Measurements from ENCODE around the gene BAD. TPM values are rescaled to one million over a fixed set of nuclear protein-coding genes. Genes with fewer than 3 reads are reported as not detected.
"Not testable (repeated sequence)": the region's sequence is repeated elsewhere in the genome, so short reads cannot be mapped to it uniquely, and the experiment has no call there.

BAD gene
- 25.9 and 32.0 TPM in 2 replicates for total RNA-seq (2014; rRNA removed; shearing (Covaris generic))

DNA sequence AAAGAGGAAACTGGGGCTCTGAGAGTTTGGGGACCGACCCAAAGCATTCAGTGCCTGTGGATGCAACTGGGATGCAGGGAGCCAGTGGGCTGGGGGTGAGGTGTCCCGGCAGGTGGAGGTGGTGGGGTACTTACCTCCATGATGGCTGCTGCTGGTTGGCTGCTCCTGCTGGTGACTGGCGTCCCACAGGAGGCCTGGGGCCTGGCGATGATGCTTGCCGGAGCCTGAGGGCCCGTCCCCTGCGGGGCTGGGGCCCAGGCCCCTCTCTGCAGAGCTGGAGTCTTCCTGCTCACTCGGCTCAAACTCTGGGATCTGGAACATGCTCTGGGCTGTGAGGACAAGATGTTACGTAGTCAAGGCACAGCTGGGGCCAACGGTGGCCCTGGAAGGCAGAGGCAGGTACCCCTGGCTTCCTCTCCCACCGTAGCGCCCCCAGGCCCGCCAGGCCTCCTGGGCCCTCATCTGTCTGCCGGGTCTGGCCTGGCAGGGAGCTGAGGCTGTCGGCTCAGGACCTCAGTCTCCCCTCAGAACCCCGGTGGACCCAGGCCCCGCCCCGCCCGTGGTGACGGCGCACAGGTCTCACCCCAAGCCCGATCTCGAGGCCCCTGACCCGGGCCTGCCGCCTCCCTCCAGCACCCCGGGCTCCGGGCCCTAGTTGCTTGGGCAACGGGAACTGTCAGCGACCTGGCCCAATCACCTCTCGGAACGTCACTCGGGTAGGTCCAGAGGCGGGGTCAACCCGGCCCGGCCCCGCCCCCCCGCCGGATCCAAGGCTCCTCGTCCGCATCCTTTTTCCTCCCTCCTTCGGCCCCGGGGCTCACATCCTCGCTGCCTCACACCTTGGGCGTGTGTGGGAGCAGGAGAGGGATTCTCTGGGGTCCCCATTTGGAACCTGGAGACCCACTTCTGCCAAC lies at the start of gene BAD:
BAD (minus strand) TSS at position 618 of the 914 bp plus-strand sequence; CDS start at position 321, 297 bp downstream.
- Histone ChIP-seq H3K27me3 (no peaks in the 10 kb centered on the region), H3K4me3 (peak within 1 kb of the TSS; percentile 88), H3K27ac (peak within 1 kb of the TSS; percentile 32; the same call in 1 of the 2 replicates), H3K36me3 (no peaks in the 10 kb centered on the region), H3K4me1 (no peaks in the 10 kb centered on the region), H3K9me3 (replicated peaks) (no peaks in the 10 kb centered on the region)
- peak; percentile 93 to 95 for DNase-seq

DNA sequence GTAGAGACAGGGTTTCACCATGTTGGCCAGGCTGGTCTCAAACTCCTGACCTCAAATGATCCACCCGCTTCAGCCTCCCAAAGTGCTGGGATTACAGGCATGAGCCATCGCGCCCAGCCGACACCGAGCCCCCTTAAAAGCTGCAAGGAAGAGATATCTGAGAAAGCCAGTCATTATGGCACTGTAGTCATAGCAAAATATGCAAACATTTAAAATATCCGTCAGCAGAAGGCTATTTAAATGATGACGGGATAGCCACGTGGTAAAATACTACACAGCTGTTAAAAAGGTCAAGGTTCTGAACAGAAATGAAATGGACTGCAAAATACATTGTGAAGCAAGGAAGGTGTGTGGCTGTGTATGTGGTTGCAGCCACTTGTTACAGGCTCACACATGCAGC lies 49.1 kb upstream of the BAD start:
- no peaks in the 10 kb centered on the region for H3K9me3 ChIP-seq (replicated peaks)
- H3K27me3 ChIP-seq: no peaks in the 10 kb centered on the region
- DNase-seq: no peak
- H3K36me3 ChIP-seq: no peaks in the 10 kb centered on the region
- H3K4me1 ChIP-seq: peaks cover 10% of the 10 kb centered on the region
- no peak overlapping the region for H3K27ac ChIP-seq
- no peak overlapping the region for H3K4me3 ChIP-seq

DNA sequence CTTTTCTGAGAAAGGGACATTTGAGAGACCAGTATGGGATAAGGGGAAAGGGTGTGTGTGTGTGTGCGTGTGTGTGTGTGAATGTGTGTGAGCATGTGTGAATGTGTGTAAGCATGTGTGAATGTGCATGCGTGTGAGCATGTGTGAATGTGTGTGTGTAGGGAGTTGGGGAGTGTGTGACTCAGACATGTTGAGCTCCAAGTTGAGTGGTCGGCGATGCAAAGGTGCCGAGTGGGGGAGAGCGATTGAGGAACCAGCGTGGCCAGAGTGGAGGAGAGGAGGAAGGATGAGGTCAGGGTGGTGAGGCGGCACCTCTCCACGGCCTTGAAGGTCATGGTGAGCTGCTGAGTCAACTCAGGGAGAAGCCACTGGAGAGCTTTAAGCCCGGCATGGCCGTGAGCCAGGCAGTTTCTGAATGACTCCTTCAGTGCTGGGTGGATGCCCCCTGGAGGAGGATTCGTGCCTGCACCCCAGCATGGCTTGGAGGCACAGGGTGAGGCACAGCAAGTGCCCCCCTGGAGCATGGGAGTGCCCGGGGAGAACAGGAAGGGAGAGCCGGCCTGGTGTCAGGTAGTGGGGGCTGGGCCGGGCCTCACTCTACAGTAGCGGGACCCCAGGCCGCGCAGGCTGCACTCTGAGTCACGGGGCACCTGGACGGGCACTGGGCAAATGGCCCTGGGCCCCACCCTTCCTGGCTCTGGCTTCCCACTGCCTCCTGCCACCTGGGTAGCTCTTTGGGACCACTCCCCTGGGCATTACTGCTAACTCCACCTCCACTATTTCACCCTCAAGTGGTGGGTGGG lies 47.3 kb upstream of the BAD start:
- Histone ChIP-seq H3K36me3 (no peaks in the 10 kb centered on the region), H3K4me1 (peaks cover 10% of the 10 kb centered on the region), H3K27ac (no peak overlapping the region), H3K27me3 (no peaks in the 10 kb centered on the region), H3K9me3 (replicated peaks) (no peaks in the 10 kb centered on the region), H3K4me3 (no peak overlapping the region)
- DNase-seq: peak; percentile 84 to 86

DNA sequence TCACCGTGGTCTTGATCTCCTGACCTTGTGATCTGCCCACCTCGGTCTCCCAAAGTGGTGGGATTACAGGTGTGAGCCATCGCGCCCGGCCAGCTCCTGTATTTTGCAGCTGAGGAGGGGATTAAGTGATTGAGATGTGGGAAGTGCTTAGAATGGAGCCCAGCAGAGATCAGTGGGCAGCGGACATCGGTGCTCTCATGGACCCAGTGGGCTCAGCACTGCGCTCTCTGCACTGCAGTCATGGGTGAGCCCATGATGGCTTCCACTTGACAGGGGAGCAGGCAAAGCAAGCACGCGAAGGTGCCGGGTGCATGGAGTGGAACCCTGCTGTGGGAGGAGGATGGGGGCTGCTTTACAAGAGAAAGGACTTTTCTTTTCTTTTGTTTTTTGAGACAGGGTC lies 46.4 kb upstream of the BAD start:
- H3K9me3 ChIP-seq (replicated peaks): no peaks in the 10 kb centered on the region
- H3K36me3 ChIP-seq: no peaks in the 10 kb centered on the region
- no peak for DNase-seq
- H3K27ac ChIP-seq: no peak overlapping the region
- H3K27me3 ChIP-seq: no peaks in the 10 kb centered on the region
- H3K4me3 ChIP-seq: no peak overlapping the region
- peaks cover 10% of the 10 kb centered on the region for H3K4me1 ChIP-seq

DNA sequence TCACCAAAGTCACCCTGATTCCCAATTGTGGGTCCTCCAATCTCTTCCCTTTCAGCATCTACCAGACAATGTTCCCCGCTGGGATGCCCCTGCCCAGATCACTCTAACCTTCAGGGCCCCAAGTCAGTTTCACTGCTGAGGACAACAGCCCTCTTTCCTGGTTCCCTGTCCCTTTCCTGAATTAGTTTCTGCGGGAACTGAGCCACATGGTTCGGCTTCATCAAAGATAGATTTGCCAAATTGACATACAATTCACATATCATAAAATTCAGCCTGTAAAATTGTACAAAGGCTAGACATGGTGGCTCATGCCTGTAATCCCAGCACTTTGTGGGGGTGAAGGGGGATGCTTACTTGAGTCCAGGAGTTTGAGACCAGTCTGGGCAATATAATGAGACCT lies 43.5 kb upstream of the BAD start:
- no peak overlapping the region for H3K4me3 ChIP-seq
- no peak for DNase-seq
- no peaks in the 10 kb centered on the region for H3K27me3 ChIP-seq
- peaks cover 7% of the 10 kb centered on the region for H3K4me1 ChIP-seq
- no peak overlapping the region for H3K27ac ChIP-seq
- H3K36me3 ChIP-seq: no peaks in the 10 kb centered on the region
- H3K9me3 ChIP-seq (replicated peaks): no peaks in the 10 kb centered on the region

DNA sequence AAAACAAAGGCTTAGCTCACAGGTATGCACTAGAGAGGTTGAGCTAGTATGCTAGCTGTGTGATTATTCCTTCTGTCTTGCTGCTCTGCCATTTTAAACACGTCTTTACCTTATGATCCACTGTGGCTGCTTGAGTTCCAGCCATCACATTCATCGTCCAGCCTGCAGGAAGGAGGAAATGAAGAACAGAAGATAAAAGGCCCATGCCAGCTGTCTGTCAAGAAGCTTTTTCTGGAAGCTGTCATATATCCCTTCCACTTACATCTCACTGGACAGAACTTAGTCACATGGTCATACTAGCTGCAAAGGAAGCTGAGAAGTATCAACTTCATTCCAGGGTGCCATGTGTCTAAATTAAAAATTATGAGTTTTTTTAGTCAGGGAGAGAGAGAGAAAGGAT lies 42.9 kb upstream of the BAD start:
- Histone ChIP-seq H3K27ac (no peak overlapping the region), H3K4me1 (peaks cover 7% of the 10 kb centered on the region), H3K4me3 (no peak overlapping the region), H3K27me3 (no peaks in the 10 kb centered on the region), H3K9me3 (replicated peaks) (no peaks in the 10 kb centered on the region), H3K36me3 (no peaks in the 10 kb centered on the region)
- no peak for DNase-seq

DNA sequence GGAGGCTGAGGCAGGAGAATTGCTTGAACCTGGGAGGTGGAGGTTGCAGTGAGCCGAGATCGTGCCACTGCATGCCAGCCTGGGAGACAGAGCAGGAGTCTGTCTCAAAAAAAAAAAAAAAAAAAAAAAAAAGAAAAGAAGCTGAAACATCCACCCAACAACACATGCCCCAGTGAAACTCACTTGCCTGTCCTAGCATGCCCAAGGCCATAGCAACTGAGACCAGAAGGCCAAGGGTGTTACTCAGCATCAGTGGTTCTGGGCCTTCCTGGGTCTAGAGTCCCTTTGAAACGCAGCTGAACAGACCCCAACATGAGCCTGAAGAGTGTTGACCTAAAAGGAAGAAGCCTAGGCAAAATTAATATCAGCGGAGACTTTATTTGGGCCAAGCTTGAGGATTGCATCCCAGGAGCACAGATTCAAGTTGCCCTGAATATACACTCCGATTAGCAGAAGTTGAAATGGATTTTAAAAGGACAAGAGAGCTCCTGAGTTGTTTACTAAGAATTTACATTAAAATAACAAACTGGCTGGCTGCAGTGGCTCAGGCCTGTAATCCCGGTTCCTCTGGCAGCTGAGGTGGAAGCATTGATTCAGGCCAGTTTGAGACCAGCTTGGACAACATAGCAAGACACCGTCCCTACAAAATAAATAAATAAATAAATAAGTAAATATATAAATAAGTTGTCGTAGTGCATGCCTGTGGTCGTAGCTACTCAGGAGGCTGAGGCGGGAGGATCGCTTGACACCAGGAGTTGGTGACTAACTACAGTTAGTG lies 40.4 kb upstream of the BAD start:
- no peaks in the 10 kb centered on the region for H3K9me3 ChIP-seq (replicated peaks)
- no peaks in the 10 kb centered on the region for H3K4me1 ChIP-seq
- H3K36me3 ChIP-seq: no peaks in the 10 kb centered on the region
- no peak overlapping the region for H3K27ac ChIP-seq
- DNase-seq: no peak
- H3K27me3 ChIP-seq: no peaks in the 10 kb centered on the region
- no peak overlapping the region for H3K4me3 ChIP-seq

DNA sequence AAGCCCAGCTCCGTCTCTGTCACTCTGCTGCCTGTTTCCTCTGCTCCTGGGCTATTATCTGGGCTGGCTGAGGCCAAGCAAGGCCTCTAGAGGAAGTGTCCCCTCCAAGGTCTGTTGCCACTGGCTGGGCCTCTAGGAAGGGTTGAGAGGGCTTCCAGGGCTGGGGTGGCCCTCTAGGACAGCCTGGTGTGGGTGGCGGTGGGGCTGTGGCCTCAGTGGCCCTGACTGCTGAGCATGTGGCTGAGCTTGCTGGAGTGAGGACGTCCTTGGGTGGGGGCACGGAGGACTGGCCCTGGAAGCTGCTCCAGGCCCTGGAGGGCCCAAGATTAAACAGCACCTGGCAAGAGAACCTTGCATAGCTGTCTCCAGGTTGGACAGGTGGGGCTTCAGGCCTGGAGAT lies 39.5 kb upstream of the BAD start:
- not testable (repeated sequence) for DNase-seq; H3K36me3 ChIP-seq; H3K27ac ChIP-seq; H3K27me3 ChIP-seq; H3K9me3 ChIP-seq (replicated peaks); H3K4me1 ChIP-seq; H3K4me3 ChIP-seq

DNA sequence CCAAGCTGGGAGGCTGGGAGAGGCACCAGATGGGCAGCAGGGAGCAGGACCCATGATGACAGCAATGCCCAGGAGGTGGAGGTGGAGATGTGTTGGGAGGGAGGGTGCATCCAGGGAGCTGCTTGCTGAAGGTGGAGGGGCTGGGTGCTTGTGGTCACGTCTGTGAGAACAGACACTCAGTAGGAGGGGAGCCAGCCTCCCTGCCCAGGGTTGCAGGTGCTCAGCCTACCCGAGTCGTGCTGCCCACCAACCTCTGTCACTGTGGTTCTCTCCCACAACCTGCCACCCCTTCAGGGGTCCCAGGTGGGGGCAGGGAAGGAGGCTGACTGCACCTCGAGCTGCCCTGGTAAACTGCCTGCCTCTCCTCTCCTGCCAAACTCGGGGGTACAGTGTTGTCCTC lies 38.9 kb upstream of the BAD start:
- Histone ChIP-seq H3K4me1 (no peaks in the 10 kb centered on the region), H3K27me3 (no peaks in the 10 kb centered on the region), H3K27ac (no peak overlapping the region), H3K9me3 (replicated peaks) (no peaks in the 10 kb centered on the region), H3K36me3 (no peaks in the 10 kb centered on the region), H3K4me3 (no peak overlapping the region)
- no peak for DNase-seq

DNA sequence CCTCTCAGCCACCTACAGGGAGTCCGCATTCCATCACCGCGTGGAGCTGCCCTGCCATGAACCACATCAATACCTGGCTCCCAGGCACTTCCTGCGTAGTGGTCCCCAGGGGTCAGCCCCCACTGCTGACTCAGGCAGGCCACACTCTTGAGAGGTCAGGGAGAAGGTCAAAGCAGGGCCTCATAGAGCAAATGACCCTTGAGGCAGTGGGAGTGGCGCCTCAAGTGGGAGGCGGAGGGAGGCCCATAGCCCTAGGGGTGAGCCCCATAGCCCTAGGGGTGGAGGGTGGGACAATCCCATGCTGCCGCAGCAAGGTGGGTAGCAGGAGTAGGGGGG lies 38.4 kb upstream of the BAD start:
- Histone ChIP-seq H3K9me3 (replicated peaks) (no peaks in the 10 kb centered on the region), H3K4me1 (no peaks in the 10 kb centered on the region), H3K4me3 (no peak overlapping the region), H3K27me3 (no peaks in the 10 kb centered on the region), H3K27ac (no peak overlapping the region), H3K36me3 (no peaks in the 10 kb centered on the region)
- no peak for DNase-seq

DNA sequence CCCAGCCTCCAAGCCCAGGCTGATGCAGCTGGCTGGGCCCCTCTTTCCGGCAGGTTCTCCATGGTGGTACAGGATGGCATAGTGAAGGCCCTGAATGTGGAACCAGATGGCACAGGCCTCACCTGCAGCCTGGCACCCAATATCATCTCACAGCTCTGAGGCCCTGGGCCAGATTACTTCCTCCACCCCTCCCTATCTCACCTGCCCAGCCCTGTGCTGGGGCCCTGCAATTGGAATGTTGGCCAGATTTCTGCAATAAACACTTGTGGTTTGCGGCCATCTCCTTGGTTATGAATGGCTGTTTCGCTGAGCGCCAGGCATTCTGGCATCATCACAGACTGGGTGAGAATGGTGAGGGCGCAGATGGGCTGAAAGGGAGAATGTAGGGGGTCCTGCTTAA lies 37.1 kb upstream of the BAD start:
- Histone ChIP-seq H3K4me3 (no peak overlapping the region), H3K4me1 (no peaks in the 10 kb centered on the region), H3K36me3 (no peaks in the 10 kb centered on the region), H3K27me3 (no peaks in the 10 kb centered on the region), H3K9me3 (replicated peaks) (no peaks in the 10 kb centered on the region), H3K27ac (no peak overlapping the region)
- no peak for DNase-seq

DNA sequence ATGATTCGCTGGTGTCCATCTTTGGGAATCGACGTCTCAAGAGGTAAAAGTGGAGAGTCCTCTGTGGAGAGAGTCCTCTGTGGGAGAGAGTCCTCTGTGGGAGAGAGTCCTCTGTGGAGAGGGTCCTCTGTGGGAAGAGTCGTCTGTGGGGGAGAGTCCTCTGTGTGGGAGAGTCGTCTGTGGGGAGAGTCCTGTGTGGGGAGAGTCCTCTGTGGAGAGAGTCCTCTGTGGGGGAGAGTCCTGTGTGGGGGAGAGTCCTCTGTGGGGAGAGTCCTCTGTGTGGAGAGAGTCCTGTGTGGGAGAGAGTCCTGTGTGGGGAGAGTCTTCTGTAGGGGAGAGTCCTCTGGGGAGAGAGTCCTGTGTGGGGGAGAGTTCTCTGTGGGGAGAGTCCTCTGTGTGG lies 36.6 kb upstream of the BAD start:
- Histone ChIP-seq H3K4me3 (no peak overlapping the region), H3K9me3 (replicated peaks) (no peaks in the 10 kb centered on the region), H3K36me3 (no peaks in the 10 kb centered on the region), H3K27me3 (no peaks in the 10 kb centered on the region), H3K27ac (no peak overlapping the region), H3K4me1 (no peaks in the 10 kb centered on the region)
- no peak for DNase-seq

DNA sequence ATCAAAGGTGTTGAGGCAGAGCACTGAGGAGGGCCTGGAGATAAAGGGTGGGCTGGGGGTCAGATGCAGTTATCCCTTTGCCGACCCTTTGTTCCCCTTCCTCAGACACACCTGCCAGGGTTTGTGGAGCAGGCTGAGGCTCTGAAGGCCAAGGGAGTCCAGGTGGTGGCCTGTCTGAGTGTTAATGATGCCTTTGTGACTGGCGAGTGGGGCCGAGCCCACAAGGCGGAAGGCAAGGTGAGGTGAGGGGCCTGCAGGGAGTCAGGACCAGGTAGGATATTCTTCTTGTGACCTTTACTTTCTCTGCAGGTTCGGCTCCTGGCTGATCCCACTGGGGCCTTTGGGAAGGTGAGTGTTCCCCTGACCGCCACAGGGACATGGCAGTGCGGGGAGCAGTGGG lies 36.1 kb upstream of the BAD start:
- DNase-seq: no peak
- Histone ChIP-seq H3K4me3 (no peak overlapping the region), H3K9me3 (replicated peaks) (no peaks in the 10 kb centered on the region), H3K27ac (no peak overlapping the region), H3K27me3 (no peaks in the 10 kb centered on the region), H3K4me1 (no peaks in the 10 kb centered on the region), H3K36me3 (no peaks in the 10 kb centered on the region)

DNA sequence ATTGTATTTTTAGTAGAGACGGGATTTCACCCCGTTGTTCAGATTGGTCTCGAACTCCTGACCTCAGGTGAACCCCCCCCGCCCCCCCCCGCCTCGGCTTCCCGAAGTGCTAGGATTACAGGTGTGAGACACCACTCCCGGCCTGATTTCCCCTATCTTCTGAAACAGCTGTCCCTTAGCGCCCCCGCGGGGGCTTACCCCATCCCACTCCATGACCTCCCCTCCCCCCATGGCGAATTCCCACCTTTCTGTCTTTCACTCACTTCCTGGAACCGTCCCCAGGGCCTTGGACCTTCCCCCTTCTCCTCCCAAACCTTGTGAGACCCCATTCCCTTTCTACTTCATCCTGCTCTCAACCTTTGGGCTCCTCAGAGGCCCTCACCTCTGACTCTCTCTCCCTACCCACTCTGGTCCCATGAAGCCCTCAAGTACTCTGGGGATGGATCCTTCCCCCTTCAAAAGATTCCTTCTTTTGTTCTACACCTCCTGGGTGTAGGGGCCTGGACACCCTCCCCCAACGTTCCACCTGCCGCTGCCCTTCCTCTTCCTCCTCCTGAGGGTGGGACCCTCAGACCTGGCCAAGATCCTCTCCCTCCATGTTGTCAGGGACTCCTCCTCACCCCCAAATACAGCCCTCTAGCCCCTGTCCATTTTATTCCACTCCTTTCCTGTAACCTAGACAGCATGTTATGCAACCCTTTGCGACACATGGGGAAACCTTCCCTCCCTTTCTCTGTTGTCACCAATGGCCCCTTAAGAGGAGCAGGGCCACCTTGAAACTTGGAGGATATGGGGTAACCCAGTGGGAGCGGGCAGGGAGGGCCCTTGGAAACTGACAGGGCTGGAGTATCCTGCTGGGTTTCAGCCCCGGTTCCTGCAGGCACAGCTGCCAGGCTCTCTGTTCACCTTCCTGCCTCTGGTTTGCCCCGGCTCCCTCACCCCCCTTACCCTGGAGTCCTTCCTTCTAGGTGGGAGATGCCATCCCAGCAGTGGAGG lies 34.6 kb upstream of the BAD start:
- peaks cover 2% of the 10 kb centered on the region; the same call in 1 of the 2 replicates for H3K36me3 ChIP-seq
- H3K27ac ChIP-seq: no peak overlapping the region; the same call in 1 of the 2 replicates
- peak overlapping the region; percentile 68 for H3K4me3 ChIP-seq
- no peak for DNase-seq
- no peaks in the 10 kb centered on the region for H3K9me3 ChIP-seq (replicated peaks)
- no peaks in the 10 kb centered on the region for H3K4me1 ChIP-seq
- H3K27me3 ChIP-seq: no peaks in the 10 kb centered on the region
